ENCODE data around the gene ZBTB40.

DNA sequence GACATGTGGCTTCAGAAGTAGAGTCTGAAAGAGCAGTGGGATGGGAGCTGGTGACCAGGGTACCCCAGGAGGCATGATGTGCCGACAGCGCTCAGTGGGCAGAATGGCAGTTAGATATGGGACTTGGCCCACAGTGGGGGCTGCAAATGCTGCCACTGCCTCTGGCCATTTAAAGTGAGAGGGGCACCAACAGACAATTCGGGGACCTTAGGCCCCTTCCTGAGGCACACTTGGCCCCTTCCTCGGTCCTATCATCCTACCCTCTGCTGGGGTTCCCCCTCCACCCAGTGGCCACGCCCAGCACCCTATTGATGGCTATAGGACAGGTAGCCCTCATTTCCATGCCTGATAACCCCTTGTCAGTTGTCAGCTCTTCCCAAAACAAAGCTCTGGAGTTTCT, 75.0 kb downstream of the ZBTB40 start:
- TF ChIP-seq CTCF (IDR thresholded peaks at IDR 0.05; ENCODE audit: low read length) (no peak), EZH2 (optimal IDR thresholded peaks at IDR 0.05; ENCODE audit: low read depth, low read length) (no peak), EZH2phosphoT487 (IDR thresholded peaks at IDR 0.05; ENCODE audit: low read length) (no peak)
